ENCODE data around the gene HSPG2.
"Not testable (repeated sequence)": the region's sequence is repeated elsewhere in the genome, so short reads cannot be mapped to it uniquely, and the experiment has no call there.

The HSPG2 gene

GRCh38 chr1:21912038-21912758 is 24.9 kb downstream of the HSPG2 start:
- no peaks in the 10 kb centered on the region for H3K27me3 ChIP-seq (ENCODE audit: insufficient read depth, low read depth, severe bottlenecking)
- DNase-seq = no peak
- TF ChIP-seq CTCF (IDR thresholded peaks at IDR 0.05; ENCODE audit: low read depth, low read length) = no peak
- no peaks in the 10 kb centered on the region for H3K9me3 ChIP-seq (ENCODE audit: severe bottlenecking)
- no peak overlapping the region for H3K4me3 ChIP-seq (ENCODE audit: low read depth, low read length)
- no peaks in the 10 kb centered on the region for H3K36me3 ChIP-seq
- H3K27ac ChIP-seq = no peak overlapping the region

DNA sequence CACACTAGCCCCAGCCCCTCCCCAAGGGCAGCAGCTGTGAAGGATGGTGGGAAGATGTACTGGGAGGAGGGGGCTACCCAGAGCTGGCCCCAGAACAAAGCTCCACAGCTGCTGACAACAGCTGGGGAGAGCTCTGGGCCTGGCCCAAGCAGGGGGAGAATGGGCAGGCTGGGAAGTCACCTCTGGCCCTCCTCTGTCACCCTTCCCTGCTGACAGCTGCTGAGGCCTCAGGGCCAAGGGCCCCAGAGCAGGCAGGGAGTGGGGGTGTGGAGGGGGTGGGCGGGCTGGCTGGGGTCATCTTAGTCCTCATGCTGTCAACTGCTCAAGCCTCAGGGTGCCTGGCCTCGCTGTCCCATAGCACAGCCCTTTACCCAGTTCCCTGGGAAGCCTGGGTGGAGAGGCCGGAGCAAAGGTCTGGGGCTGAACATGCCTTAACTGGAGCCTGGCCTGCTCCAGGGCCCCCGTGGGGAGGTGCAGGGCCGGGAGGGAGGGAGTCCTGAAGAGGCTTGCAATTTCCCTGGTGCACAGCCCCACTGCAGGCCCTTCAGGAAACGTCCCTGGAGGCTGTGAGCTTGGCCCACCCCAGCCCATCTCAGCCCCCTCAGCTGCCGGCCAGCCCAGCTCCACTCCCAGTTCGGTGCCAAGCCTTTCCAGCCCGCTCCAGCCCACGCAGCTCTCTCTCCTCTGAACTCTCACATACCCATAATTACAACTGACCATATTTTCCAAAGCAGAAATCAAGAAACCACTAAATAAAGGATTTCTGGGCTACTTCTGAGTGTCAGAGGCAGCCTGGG is 25.7 kb downstream of the HSPG2 start:
- Histone ChIP-seq H3K27ac (no peak overlapping the region), H3K9me3 (ENCODE audit: severe bottlenecking) (no peaks in the 10 kb centered on the region), H3K36me3 (no peaks in the 10 kb centered on the region), H3K4me3 (ENCODE audit: low read depth, low read length) (no peak overlapping the region), H3K27me3 (ENCODE audit: insufficient read depth, low read depth, severe bottlenecking) (no peaks in the 10 kb centered on the region)
- DNase-seq = no peak
- TF ChIP-seq CTCF (IDR thresholded peaks at IDR 0.05; ENCODE audit: low read depth, low read length) = no peak

DNA sequence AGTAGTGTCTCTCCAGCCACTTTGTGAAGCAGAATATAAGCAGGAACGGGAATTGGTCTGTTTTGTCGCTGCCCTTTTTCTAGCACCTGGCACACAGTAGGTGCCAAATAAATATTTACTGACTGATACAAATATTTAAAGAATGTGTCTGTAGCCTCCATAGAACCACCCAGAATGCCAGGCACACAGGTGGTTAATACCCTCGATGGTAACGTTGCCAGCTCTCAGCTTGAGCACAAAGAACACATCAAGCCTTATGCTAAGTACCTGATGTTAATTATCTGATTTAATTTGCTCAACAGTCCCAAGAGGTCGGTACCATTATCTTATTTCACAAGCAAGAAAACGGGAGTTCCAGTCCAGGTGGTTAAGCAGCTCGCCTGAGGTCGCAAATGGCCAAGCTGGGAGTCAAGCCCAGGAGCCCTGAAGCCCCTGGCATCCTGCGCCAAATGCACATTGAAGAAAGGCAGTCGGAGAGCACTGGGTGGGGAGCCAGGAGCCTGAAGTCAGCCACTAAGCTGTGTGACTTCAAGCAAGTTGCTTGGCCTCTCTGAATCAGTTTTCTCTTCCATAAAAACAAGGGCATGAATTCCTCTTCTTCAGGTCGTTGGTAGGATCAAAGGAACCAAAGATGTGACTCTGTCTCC is 26.4 kb downstream of the HSPG2 start:
- DNase-seq = no peak
- H3K9me3 ChIP-seq (ENCODE audit: severe bottlenecking) = no peaks in the 10 kb centered on the region
- H3K36me3 ChIP-seq = no peaks in the 10 kb centered on the region
- H3K4me3 ChIP-seq (ENCODE audit: low read depth, low read length) = no peak overlapping the region
- TF ChIP-seq CTCF (IDR thresholded peaks at IDR 0.05; ENCODE audit: low read depth, low read length) = no peak
- no peak overlapping the region for H3K27ac ChIP-seq
- H3K27me3 ChIP-seq (ENCODE audit: insufficient read depth, low read depth, severe bottlenecking) = no peaks in the 10 kb centered on the region

- H3K36me3 ChIP-seq = no peaks in the 10 kb centered on the region
- no peak overlapping the region for H3K27ac ChIP-seq
- H3K9me3 ChIP-seq (ENCODE audit: severe bottlenecking) = no peaks in the 10 kb centered on the region
- no peak for DNase-seq
- no peak overlapping the region for H3K4me3 ChIP-seq (ENCODE audit: low read depth, low read length)
- H3K27me3 ChIP-seq (ENCODE audit: insufficient read depth, low read depth, severe bottlenecking) = no peaks in the 10 kb centered on the region
- TF ChIP-seq CTCF (IDR thresholded peaks at IDR 0.05; ENCODE audit: low read depth, low read length) = no peak
Measured at GRCh38 chr1:21909787-21910503, 27.2 kb downstream of the HSPG2 start.

DNA sequence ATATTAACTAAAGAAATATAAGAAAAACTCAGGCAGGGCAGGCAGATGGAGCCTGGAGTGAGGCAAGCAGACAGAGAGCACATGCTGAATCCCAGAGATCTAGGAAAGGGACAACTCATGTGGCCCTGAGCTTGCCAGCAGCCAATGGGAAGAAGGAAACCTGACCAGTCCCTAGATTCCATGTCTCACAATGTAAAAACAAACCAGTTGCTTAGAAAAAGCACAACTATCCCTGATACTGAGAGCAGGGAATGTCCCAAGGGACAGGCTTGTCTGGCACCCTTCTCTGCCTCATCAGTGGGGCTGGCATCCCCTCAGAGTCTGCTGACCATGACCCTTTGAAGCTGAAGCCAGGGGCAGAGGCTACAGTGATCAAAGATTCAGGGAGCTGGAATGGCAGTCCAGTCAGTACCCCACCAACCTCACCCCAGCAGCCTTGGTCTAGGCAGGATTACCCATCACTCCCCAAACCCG is 27.8 kb downstream of the HSPG2 start:
- H3K27me3 ChIP-seq (ENCODE audit: insufficient read depth, low read depth, severe bottlenecking) = no peaks in the 10 kb centered on the region
- no peak for DNase-seq
- no peaks in the 10 kb centered on the region for H3K9me3 ChIP-seq (ENCODE audit: severe bottlenecking)
- no peak overlapping the region for H3K27ac ChIP-seq
- H3K36me3 ChIP-seq = no peaks in the 10 kb centered on the region
- no peak overlapping the region for H3K4me3 ChIP-seq (ENCODE audit: low read depth, low read length)
- no peak for TF ChIP-seq CTCF (IDR thresholded peaks at IDR 0.05; ENCODE audit: low read depth, low read length)

DNA sequence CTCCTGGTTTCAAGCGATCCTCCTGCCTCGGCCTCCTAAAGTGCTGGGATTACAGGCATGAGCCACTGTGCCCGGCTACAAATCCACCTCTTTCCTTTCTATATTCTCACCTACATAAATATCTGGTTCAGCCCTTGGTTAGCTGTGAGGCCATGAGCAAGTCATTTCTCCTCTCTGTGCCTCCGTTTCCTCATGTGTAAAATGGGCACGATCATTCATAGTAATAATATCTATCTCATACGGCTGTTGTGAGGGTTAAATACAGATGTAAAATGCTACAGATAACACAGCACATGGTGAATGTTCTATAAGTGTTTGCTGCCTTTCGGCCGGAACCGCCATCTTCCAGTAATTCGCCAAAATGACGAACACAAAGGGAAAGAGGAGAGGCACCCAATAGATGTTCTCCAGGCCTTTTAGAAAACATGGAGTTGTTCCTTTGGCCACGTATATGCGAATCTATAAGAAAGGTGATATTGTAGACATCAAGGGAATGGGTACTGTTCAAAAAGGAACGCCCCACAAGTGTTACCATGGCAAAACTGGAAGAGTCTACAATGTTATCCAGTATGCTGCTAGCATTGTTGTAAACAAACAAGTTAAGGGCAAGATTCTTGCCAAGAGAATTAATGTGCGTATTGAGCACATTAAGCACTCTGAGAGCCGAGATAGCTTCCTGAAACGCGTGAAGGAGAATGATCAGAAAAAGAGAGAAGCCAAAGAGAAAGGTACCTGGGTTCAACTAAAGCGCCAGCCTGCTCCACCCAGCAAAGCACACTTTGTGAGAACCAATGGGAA is 29.2 kb downstream of the HSPG2 start:
- H3K4me3 ChIP-seq (ENCODE audit: low read depth, low read length); H3K36me3 ChIP-seq; H3K27ac ChIP-seq; H3K9me3 ChIP-seq (ENCODE audit: severe bottlenecking); DNase-seq; H3K27me3 ChIP-seq (ENCODE audit: insufficient read depth, low read depth, severe bottlenecking): not testable (repeated sequence)
